Panc1 (cell line): ENCODE measurements around the gene FAM83G.
"Not testable (repeated sequence)": the region's sequence is repeated elsewhere in the genome, so short reads cannot be mapped to it uniquely, and the experiment has no call there.

Source experiments
- POLR2AphosphoS5 ChIP-seq: IDR thresholded peaks from 2 replicates; pipeline ENCODE4 v1.6.1; 2012; ENCODE audit warnings: mild to moderate bottlenecking, low read depth, low read length, moderate library complexity
- SIN3A ChIP-seq: IDR thresholded peaks from 2 replicates; pipeline ENCODE4 v1.6.1; 2012; ENCODE audit warnings: low read depth, mild to moderate bottlenecking, low read length, moderate library complexity, borderline replicate concordance; ENCODE audit not compliant: insufficient read depth
- TCF7L2 ChIP-seq: IDR thresholded peaks from 2 replicates; pipeline ENCODE4 v1.6.1; 2011; ENCODE audit warnings: mild to moderate bottlenecking, low read depth, low read length, inconsistent platforms
- TF ChIP-seq, protein P1 (sequence below): fragments of 450-650 bp; IDR thresholded peaks from 2 replicates; pipeline ENCODE4 v1.5.1; 2017; ENCODE audit warnings: mild to moderate bottlenecking
- TF ChIP-seq, protein P2 (sequence below), 2 experiments: IDR thresholded peaks; 2 replicates each; pipeline ENCODE4 v1.6.1; 2011 to 2012; ENCODE audit warnings: low read depth in 2 of 2, control low read depth in 1 of 2, low read length in 1 of 2, mild to moderate bottlenecking in 1 of 2, moderate library complexity in 1 of 2; ENCODE audit not compliant: insufficient read depth in 1 of 2

DNA sequence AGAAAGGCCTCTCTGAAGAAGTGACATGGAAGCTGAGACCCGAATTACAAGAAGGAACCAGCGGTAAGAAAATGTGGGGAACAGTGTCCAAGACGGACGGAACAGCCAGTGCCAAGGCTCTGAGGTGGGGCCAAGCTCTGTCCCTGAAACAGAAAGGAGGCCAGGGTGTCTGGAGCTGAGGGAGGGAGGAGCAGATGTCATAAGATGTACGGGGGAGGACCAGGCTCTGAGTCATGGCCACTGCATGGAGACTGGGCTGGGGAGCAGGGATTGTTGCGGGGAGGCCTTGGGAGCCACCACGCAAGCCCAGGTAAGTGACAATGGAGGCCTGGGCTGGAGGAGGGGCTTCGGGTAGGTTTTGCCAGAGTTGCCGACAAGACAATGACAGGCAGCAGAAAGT, 40.1 kb upstream of the FAM83G start:
- TF ChIP-seq, protein P1, sequence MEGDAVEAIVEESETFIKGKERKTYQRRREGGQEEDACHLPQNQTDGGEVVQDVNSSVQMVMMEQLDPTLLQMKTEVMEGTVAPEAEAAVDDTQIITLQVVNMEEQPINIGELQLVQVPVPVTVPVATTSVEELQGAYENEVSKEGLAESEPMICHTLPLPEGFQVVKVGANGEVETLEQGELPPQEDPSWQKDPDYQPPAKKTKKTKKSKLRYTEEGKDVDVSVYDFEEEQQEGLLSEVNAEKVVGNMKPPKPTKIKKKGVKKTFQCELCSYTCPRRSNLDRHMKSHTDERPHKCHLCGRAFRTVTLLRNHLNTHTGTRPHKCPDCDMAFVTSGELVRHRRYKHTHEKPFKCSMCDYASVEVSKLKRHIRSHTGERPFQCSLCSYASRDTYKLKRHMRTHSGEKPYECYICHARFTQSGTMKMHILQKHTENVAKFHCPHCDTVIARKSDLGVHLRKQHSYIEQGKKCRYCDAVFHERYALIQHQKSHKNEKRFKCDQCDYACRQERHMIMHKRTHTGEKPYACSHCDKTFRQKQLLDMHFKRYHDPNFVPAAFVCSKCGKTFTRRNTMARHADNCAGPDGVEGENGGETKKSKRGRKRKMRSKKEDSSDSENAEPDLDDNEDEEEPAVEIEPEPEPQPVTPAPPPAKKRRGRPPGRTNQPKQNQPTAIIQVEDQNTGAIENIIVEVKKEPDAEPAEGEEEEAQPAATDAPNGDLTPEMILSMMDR, result not testable (repeated sequence)
- TF ChIP-seq, protein P2, sequence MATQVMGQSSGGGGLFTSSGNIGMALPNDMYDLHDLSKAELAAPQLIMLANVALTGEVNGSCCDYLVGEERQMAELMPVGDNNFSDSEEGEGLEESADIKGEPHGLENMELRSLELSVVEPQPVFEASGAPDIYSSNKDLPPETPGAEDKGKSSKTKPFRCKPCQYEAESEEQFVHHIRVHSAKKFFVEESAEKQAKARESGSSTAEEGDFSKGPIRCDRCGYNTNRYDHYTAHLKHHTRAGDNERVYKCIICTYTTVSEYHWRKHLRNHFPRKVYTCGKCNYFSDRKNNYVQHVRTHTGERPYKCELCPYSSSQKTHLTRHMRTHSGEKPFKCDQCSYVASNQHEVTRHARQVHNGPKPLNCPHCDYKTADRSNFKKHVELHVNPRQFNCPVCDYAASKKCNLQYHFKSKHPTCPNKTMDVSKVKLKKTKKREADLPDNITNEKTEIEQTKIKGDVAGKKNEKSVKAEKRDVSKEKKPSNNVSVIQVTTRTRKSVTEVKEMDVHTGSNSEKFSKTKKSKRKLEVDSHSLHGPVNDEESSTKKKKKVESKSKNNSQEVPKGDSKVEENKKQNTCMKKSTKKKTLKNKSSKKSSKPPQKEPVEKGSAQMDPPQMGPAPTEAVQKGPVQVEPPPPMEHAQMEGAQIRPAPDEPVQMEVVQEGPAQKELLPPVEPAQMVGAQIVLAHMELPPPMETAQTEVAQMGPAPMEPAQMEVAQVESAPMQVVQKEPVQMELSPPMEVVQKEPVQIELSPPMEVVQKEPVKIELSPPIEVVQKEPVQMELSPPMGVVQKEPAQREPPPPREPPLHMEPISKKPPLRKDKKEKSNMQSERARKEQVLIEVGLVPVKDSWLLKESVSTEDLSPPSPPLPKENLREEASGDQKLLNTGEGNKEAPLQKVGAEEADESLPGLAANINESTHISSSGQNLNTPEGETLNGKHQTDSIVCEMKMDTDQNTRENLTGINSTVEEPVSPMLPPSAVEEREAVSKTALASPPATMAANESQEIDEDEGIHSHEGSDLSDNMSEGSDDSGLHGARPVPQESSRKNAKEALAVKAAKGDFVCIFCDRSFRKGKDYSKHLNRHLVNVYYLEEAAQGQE (IDR thresholded peaks at IDR 0.05; ENCODE audit: insufficient read depth in 1 of 2, low read depth in 2 of 2, low read length in 1 of 2), result not testable (repeated sequence)
- not testable (repeated sequence) for TF ChIP-seq POLR2AphosphoS5, SIN3A, TCF7L2
